HG03520 (cell line): ENCODE results near the gene CRYBG2.
"Not testable (repeated sequence)": the region's sequence is repeated elsewhere in the genome, so short reads cannot be mapped to it uniquely, and the experiment has no call there.

Experiments used
- ATAC-seq: cut with Tn5 transposase; IDR thresholded peaks from one replicate; pipeline ENCODE4 v1.9.1; 2021; ENCODE audit warnings: mild to moderate bottlenecking, moderate library complexity; ENCODE audit not compliant: unreplicated experiment

Gene CRYBG2

GRCh38 chr1:26324550-26324949 lies 29.4 kb downstream of the CRYBG2 start:
- no peak for ATAC-seq

DNA sequence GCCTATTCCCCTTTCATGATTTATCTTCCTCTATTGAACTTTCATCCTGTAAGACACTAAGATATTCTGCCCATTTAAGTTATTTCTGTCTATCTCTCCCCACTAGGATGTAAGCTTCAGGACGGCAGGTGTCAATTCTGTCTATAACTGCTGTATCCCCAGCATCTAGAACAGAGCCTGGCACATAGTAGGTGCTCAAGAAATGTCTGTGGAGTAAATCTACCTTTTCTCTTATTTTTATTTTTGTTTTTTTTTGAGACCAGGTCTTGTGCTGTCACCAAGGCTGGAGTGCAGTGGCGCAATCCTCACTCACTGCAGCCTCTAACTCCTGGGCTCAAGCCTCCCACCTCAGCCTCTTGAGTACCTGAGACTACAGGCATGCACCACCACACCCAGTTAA lies 30.5 kb downstream of the CRYBG2 start:
- ATAC-seq, result no peak

DNA sequence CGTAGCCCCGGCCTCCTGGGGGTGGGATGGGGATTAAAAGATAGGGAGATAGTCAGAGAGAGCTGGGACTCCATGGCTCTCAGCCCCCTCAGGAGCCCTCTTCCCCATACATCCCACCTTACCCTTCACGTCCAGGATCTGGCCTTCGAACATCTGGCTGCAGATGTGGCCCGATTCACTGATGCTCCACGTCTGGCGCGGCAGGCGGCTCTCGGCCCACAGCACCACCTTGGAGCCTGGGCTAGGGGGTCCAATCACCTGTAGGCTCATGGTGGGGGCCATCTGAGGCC lies 31.9 kb downstream of the CRYBG2 start:
- no peak for ATAC-seq

DNA sequence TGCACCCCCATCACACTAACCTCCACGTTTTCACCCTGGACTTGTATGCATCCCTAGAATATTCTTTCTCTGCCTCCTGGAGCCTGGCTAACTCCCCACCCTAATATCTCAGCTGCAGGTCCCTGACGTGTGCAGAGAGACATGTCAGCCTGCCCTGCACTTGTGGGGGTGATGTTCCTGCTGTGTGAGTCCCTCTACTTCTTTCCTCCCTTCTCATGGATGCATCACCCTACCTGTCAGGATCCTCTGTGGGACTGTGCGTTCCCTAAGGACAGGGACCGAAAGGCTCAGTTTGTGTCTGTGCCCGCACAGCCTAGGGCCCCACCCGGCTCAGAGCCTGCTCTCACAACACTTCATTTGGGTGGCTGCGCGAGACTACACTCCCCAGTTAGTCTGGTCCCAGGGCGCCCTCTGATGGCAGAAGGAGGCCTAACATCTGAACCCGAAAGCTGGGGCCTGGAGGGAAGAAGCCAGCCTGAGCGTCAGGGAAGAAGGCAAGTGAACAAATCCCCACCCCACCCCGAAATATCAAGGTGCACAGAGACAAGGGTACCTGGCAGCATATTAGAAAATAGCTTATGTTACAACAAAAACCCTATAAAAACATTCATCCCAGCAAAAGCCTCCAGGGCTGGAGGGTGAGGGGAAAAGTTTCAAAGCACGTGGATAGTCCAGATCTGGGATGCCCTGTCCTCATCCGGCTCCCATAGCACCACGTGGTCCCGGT lies 32.5 kb downstream of the CRYBG2 start:
- ATAC-seq, result no peak

GRCh38 chr1:26320896-26321295 lies 33.0 kb downstream of the CRYBG2 start:
- ATAC-seq, result no peak

DNA sequence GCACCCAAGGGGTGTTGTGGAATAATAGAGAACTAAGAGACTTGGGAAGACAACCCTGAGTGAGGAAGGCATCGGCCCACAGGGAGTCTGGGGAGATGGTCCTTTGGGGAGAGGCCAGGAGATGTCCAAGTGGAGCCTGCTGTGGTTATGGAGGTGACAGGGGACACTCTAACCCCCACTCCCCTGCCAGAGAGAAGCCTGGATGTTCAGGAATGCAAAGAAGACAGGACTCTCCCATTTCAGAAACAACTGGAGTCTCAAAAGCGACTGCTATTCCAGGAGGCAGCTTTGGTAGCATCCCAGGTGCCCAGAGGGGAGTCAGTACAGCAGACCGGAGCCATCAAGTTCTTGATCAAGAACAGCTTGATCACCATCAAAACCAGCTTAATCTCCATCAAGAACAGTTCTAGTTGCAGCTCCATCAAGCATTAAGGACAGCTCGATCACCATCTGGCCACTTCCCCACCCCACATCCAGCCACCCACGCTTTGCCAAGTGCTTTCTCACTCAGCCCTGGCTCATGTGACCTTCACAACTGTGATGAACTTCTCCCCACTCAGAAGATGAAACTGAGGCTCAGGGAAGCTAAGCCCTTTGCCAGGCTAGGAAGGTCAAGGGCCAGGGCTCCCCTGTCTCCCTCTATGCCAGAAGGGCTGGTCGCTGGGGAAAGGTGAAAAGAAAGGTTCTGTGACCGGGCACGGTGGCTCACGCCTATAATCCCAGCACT lies 35.4 kb downstream of the CRYBG2 start:
- ATAC-seq, result no peak

DNA sequence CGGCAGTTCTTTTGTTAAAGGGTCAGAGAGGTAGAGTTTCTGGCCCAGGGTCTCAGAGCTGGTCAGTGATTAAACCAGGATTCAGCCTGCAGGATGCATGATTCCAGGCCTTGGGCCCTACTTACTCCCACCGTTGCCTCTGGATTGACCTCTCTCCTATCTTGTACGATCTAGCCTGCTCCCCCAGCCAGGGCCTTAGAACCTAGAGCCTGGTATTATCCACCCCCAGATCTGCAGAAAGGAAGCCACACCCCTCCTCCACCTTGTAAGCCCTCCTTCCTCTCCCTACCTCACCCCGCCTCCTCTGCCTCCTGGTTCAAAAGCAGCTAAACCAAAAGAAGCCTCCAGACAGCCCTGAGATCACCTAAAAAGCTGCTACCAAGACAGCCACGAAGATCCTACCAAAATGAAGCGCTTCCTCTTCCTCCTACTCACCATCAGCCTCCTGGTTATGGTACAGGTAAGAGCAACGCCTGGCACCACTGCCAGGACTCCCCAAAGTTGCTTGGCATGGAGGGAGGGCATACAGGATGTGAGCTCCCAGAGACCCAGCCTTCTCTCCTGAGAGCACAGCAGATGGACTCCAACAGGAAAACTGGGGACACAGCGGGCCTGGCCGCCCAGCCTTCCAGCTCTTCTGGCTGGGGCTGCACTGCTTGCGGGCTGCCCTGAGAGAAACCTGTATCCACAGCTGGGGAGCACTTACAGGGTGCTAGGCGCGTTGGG lies 36.2 kb downstream of the CRYBG2 start, which contains the start of gene CD52:
TSS of gene CD52 (plus strand) at position 347 of the 726 bp plus-strand sequence. CDS start at position 407, 60 bp downstream.
- no peak for ATAC-seq

- no peak for ATAC-seq
These were observed 36.8 kb downstream of the CRYBG2 start for GRCh38 chr1:26317146-26317545.

GRCh38 chr1:26315874-26316850 lies 37.8 kb downstream of the CRYBG2 start:
- ATAC-seq, result no peak

- ATAC-seq, result no peak
These were observed 39.4 kb downstream of the CRYBG2 start for GRCh38 chr1:26314501-26314900.

GRCh38 chr1:26307966-26308899 lies 45.7 kb downstream of the CRYBG2 start:
- not testable (repeated sequence) for ATAC-seq

DNA sequence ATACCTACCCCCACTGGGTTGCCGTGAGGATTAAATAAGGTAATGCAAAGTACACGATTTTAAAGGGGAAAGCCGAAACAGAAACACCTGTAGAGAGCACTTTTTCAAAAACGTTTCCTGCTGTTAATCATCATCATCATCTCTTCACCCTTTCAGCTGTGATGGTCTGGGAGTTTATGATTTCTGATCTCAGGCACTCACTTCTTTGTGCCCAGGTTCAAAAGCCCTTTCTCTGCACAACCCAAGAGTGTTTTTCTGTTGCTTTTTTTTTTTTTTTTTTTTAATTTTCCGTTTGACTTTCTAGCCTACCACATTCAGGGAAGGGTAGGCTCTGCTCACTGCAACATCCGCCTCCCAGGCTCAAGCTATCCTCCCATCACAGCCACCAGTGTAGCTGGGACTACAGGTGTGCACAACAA lies 46.6 kb downstream of the CRYBG2 start:
- ATAC-seq, result no peak

DNA sequence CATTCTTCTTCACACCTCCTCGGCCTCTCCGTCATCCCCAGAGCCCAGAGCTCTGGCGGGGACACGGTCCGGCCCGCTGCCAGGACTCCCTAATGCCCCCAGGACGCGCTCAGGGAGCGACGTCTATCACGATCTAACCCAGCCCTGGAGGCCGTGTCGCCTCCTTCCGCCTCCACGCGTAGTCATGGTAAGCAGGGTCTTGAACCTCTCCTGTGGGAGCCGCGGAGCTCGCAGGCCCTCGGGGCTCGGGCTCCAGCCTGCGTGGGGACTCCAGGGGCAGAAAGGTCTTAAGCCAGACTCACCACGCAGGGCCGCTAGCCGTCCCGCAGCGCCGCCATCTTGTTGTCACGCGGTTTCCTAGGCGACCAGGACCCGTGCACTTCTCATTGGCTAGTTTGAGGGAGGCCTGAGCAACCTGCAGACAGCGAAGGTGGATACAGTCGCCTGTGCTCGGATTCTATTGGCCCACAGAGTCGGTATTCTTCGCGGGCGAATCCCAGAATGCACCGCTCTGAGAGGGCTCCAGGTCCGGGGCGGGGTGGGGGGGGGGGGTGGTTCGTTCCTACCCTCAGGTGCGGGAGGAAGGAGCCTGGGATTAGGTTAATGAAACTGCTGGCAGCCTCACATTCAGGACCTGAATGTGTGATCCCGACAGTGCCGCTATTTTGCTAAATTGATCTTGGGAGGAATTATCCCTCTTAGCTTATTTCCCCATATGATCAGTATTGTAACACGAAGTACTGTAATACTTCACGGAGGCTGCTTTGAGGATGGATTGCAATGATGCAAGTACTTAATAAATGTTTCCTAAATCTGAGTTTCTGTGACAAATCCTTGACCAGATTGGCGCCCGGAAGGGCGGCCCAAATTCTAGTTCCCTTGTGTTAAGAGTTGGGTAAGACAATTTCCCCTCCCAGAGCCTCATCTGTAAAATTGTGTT lies 47.4 kb downstream of the CRYBG2 start, which contains the start of gene UBXN11:
TSS of gene UBXN11 (minus strand) at position 347 of the 940 bp plus-strand sequence. CDS start 3,753 bp downstream, outside the sequence.
- peak; percentile 99 for ATAC-seq

DNA sequence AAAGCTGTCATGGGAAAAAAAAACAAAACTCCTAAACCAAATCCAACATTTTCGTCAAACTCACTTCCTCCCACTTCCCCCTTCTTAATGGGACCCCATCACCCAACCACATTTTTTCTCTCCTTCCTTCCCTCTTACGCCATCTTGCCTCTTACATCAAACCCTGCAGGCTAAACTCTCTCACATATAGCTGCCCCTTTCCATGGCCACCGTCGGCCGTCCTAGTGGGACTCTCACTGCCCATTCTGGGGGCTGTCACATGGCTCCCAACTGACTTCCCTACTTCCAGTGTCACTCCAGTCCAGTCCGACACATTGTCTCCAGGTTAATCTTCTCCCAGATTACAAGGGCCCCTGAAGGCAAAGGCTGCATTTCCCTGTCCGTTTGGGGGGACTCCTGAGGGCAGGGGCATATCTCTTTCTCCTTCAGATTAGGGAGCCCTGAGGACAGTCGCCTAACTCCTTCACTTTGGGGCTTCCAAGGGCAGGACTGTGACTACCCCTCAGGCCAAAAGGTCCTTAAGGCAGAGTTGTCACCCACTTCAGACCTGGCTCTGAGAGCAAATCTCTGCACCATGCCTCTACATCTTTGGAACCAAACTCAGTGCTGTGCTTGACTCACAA lies 48.2 kb downstream of the CRYBG2 start:
- no peak for ATAC-seq

DNA sequence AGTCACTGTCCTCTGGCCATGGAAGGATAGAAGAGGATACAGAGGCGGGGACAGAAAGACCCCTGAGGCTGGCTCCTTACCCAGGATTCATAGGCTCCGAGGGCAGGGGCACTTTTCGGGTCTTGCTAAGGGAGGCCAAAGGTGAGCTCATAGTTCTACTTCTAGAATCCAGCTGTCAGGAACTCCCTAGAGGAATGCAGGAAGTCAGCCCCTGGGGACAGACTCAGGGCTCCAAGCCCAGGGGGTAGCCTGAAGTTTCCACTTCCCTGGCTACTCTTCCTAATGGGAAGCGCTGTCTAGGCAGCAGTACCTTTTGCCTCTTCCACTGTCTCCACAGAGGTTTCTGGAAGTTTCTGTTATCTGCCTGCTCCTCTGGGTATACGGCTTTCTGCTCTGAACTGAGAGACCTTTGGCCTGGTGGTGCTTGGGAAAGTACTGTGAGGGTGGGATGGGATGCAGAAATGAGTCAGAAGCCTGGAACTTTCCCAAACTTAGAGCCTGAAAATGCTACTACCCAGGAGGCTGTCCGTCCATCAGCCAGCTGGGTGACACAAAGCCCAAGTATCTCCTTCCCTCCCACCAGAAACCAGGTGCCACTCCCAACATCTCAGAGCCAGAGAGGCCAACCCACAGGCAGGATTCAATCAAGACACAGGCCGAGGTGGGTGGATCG lies 51.1 kb downstream of the CRYBG2 start:
- ATAC-seq, result no peak

GRCh38 chr1:26300578-26301275 lies 53.2 kb downstream of the CRYBG2 start:
- ATAC-seq, result no peak

DNA sequence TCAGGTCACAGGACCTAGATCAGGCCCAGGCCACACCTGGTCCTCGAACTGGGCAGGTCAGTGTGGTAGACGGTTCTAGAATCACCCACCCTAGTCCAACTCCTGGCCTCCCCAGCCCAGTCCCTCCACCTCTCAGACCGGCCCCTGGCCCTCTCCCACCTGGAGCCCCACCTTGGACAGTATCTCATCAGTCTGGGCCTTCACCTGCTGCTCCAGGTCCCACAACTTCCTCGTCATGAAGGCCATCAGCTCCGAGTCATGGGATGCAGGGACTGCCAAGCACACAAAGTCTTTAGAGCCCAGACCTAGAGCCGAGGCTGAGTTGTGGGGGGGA lies 56.2 kb downstream of the CRYBG2 start:
- ATAC-seq, result no peak
